ENCODE measurements around the gene MCM8.

- TF ChIP-seq CTCF (IDR thresholded peaks at IDR 0.05) (no peak), POLR2A (IDR thresholded peaks at IDR 0.05) (no peak)
These were observed 14.2 kb upstream of the MCM8 start for GRCh38 chr20:5936238-5936637.
